MM.1S (cell line): ENCODE data around the gene ATG10.

Experiments used
- CTCF ChIP-seq: fragments of 300-600 bp; sonication (generic); IDR thresholded peaks from 2 replicates; pipeline ENCODE4 v1.5.1; 2016; ENCODE audit warnings: antibody characterized with exemption, low read length, mixed read lengths
- EZH2 ChIP-seq: fragments of 300-600 bp; sonication (generic); optimal IDR thresholded peaks from 2 replicates; pipeline ENCODE3; 2017; ENCODE audit warnings: low read depth, mild to moderate bottlenecking, antibody characterized with exemption, low read length, mixed read lengths
- EZH2phosphoT487 ChIP-seq: fragments of 300-600 bp; sonication (generic); IDR thresholded peaks from 2 replicates; pipeline ENCODE4 v1.6.1; 2018; ENCODE audit warnings: antibody characterized with exemption, low read length

DNA sequence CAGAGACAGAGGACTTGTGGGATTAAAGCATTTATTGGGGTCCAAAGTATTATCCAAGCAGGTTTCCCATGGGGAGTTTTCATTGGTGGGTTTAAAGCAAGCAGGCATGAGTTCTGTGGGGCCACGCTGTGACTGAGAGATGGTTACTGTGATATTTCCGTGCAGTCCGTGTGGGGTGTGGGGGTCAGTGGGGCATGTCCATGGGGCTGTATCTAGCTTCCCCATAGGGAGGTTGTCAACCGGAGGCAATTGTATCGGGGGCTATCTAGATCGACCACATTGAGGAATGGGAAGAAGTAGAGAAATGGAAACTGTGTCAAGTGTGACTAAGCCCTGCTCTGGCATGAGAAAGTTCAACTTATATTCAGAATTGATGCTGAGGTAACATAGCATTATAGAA is 313.4 kb downstream of the ATG10 start:
- TF ChIP-seq CTCF (no peak), EZH2 (no peak), EZH2phosphoT487 (no peak)
